DND-41 (cell line): ENCODE measurements around the gene SHB.

Source experiments
- CTCF ChIP-seq: IDR thresholded peaks from 2 replicates; pipeline ENCODE4 v1.5.1; 2012; ENCODE audit warnings: borderline replicate concordance, low read length, moderate library complexity, mild to moderate bottlenecking; ENCODE audit not compliant: poor library complexity, severe bottlenecking; ENCODE audit errors: extremely low read depth
- EZH2 ChIP-seq: IDR thresholded peaks from 3 replicates; pipeline ENCODE4 v1.6.1; 2012; ENCODE audit warnings: borderline replicate concordance, low read depth, mild to moderate bottlenecking, moderate library complexity, low read length, inconsistent platforms; ENCODE audit not compliant: severe bottlenecking

GRCh38 chr9:38108326-38108725, 39.3 kb upstream of the SHB start:
- TF ChIP-seq CTCF, result no peak
- no peak for TF ChIP-seq EZH2
